Measurements from ENCODE around the gene POLR3C. TPM values are rescaled to one million over a fixed set of nuclear protein-coding genes. Genes with fewer than 3 reads are reported as not detected.

Gene POLR3C
- total and polyA plus RNA-seq, 10 of the 15 experiments (the other 5 are each of a cell fraction or from before 2014, with no cell fraction given) = 13.0 to 44.8 (median 34.8) TPM

GRCh38 chr1:145823565-145824498 lies at the start of gene POLR3C, which contains the start of gene RNF115 (continued):
- TF ChIP-seq CBX3 (IDR thresholded peaks at IDR 0.05; ENCODE audit: borderline replicate concordance, low read depth) = no peak
- TF ChIP-seq FOXK2 (IDR thresholded peaks at IDR 0.05) = no peak
- no peak for TF ChIP-seq MEF2A (IDR thresholded peaks at IDR 0.05; ENCODE audit: insufficient read depth, low read depth, low read length)
- TF ChIP-seq, protein P1, sequence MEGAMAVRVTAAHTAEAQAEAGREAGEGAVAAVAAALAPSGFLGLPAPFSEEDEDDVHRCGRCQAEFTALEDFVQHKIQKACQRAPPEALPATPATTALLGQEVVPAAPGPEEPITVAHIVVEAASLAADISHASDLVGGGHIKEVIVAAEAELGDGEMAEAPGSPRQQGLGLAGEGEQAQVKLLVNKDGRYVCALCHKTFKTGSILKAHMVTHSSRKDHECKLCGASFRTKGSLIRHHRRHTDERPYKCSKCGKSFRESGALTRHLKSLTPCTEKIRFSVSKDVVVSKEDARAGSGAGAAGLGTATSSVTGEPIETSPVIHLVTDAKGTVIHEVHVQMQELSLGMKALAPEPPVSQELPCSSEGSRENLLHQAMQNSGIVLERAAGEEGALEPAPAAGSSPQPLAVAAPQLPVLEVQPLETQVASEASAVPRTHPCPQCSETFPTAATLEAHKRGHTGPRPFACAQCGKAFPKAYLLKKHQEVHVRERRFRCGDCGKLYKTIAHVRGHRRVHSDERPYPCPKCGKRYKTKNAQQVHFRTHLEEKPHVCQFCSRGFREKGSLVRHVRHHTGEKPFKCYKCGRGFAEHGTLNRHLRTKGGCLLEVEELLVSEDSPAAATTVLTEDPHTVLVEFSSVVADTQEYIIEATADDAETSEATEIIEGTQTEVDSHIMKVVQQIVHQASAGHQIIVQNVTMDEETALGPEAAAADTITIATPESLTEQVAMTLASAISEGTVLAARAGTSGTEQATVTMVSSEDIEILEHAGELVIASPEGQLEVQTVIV (IDR thresholded peaks at IDR 0.05; ENCODE audit: borderline replicate concordance, partially characterized antibody) = peak; percentile 10
- TF ChIP-seq ZNF274 (IDR thresholded peaks at IDR 0.05; ENCODE audit: insufficient read depth, insufficient read length) = no peak
- no peak for TF ChIP-seq SUPT20H (IDR thresholded peaks at IDR 0.05; ENCODE audit: borderline replicate concordance, control insufficient read depth, low read depth, low read length)
- TF ChIP-seq NFYB (IDR thresholded peaks at IDR 0.05; ENCODE audit: insufficient read depth, low read depth, low read length) = no peak
- peak; percentile 96 for TF ChIP-seq MXI1 (IDR thresholded peaks at IDR 0.05; ENCODE audit: low read depth, low read length)
- TF ChIP-seq SMARCA5 (IDR thresholded peaks at IDR 0.05) = peak; percentile 81; the same call in 1 of the 2 replicates
- TF ChIP-seq CHD2 (IDR thresholded peaks at IDR 0.05; ENCODE audit: borderline replicate concordance, low read depth, low read length) = peak; percentile 65
- no peak for TF ChIP-seq SREBF1 (IDR thresholded peaks at IDR 0.05; ENCODE audit: low read length)
- TF ChIP-seq BCL3 (IDR thresholded peaks at IDR 0.05; ENCODE audit: borderline replicate concordance, insufficient read depth, low read depth, low read length, poor library complexity, severe bottlenecking) = no peak
- TF ChIP-seq, protein P2, sequence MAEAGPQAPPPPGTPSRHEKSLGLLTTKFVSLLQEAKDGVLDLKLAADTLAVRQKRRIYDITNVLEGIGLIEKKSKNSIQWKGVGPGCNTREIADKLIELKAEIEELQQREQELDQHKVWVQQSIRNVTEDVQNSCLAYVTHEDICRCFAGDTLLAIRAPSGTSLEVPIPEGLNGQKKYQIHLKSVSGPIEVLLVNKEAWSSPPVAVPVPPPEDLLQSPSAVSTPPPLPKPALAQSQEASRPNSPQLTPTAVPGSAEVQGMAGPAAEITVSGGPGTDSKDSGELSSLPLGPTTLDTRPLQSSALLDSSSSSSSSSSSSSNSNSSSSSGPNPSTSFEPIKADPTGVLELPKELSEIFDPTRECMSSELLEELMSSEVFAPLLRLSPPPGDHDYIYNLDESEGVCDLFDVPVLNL (IDR thresholded peaks at IDR 0.05; ENCODE audit: low read depth, low read length) = no peak
- TF ChIP-seq MTA2 (IDR thresholded peaks at IDR 0.05; ENCODE audit: low read depth) = no peak
- no peak for TF ChIP-seq FOXM1 (IDR thresholded peaks at IDR 0.05; ENCODE audit: low read depth, low read length)
- no peak for TF ChIP-seq RAD21 (IDR thresholded peaks at IDR 0.05; ENCODE audit: insufficient read depth, low read depth, low read length)
- TF ChIP-seq ZBTB11 (CRISPR knock-in tag; IDR thresholded peaks at IDR 0.05) = no peak
- TF ChIP-seq CREB1 (IDR thresholded peaks at IDR 0.05; ENCODE audit: low read depth) = peak; percentile 67

Measured in GM12878 (cell line).